Spleen (tissue), 11 donors: Measurements from ENCODE around the gene RALGAPA1. TPM values are rescaled to one million over a fixed set of nuclear protein-coding genes. Genes with fewer than 3 reads are reported as not detected.

Experiments
- DNase-seq: peaks from one replicate; pipeline ENCODE4 v3.0.0-alpha.2; 2020
- H3K27ac ChIP-seq, 8 donors: fragments of 200-600 bp; sonication (generic) in 7 of 8; 1 replicate in 4 of 8; 2 replicates in 4 of 8; pipeline versions ENCODE4 v1.5.0 to v1.8.0; 2016 to 2021; ENCODE audit warnings: inconsistent platforms in 4 of 8, mild to moderate bottlenecking in 4 of 8, moderate library complexity in 1 of 8
- H3K27me3 ChIP-seq, 7 donors: fragments of 200-600 bp; sonication (generic) in 6 of 7; replicated peaks in 1 of 7; 1 replicate in 4 of 7; 2 replicates in 3 of 7; pipeline versions ENCODE4 v1.5.0 to v1.8.0; 2016 to 2021; ENCODE audit warnings: inconsistent platforms in 3 of 7, mild to moderate bottlenecking in 1 of 7
- H3K36me3 ChIP-seq, 6 donors: fragments of 200-600 bp; sonication (generic) in 5 of 6; 1 replicate in 4 of 6; 2 replicates in 2 of 6; pipeline versions ENCODE4 v1.5.0 to v1.8.0; 2016 to 2021; ENCODE audit warnings: inconsistent platforms in 2 of 6
- H3K4me1 ChIP-seq, 6 donors: fragments of 200-600 bp; sonication (generic) in 5 of 6; 1 replicate in 3 of 6; 2 replicates in 3 of 6; pipeline versions ENCODE4 v1.5.0 to v1.8.0; 2016 to 2021; ENCODE audit warnings: inconsistent platforms in 3 of 6
- H3K4me3 ChIP-seq, 8 donors: fragments of 200-600 bp; sonication (generic) in 7 of 8; 1 replicate in 4 of 8; 2 replicates in 4 of 8; pipeline versions ENCODE4 v1.5.0 to v1.8.0; 2016 to 2021; ENCODE audit warnings: inconsistent platforms in 4 of 8, mild to moderate bottlenecking in 4 of 8, moderate library complexity in 2 of 8
- H3K9me3 ChIP-seq, 8 donors: fragments of 200-600 bp; sonication (generic) in 7 of 8; 1 replicate in 4 of 8; 2 replicates in 4 of 8; pipeline versions ENCODE4 v1.5.0 to v1.8.0; 2016 to 2021; ENCODE audit warnings: inconsistent platforms in 4 of 8
- CTCF ChIP-seq, 11 experiments: fragments of 200-600 bp in 7 of 11; fragments of 450-650 bp in 4 of 11; sonication (generic) in 4 of 11; IDR thresholded peaks in 8 of 11; conservative IDR thresholded peaks in 3 of 11; 1 replicate in 7 of 11; 2 replicates in 4 of 11; pipeline versions ENCODE4 v1.4.0 to v1.8.0; 2016 to 2021; ENCODE audit warnings: antibody characterized with exemption in 11 of 11, inconsistent platforms in 4 of 11, mild to moderate bottlenecking in 1 of 11
- POLR2A ChIP-seq, 3 donors: fragments of 450-650 bp; IDR thresholded peaks; one replicate each; pipeline ENCODE4 v1.5.1; 2017; ENCODE audit warnings: antibody characterized with exemption in 3 of 3, mild to moderate bottlenecking in 1 of 3
- POLR2AphosphoS5 ChIP-seq, 3 donors: sonication (generic); formaldehyde crosslinking; IDR thresholded peaks; one replicate each; pipeline ENCODE4 v1.5.1; 2017; ENCODE audit warnings: antibody characterized with exemption in 3 of 3
- intact Hi-C: fragments of 100-400 bp; cut with DNase I; formaldehyde crosslinking; loops from one replicate; pipeline ENCODE4 v1.15.0; 2023; ENCODE audit warnings: low total_unique reads
- polyA plus RNA-seq, 3 donors: library from polyadenylated mRNA; stranded (reverse); fragments of 200-250 nt; gene quantifications; one replicate each; pipeline ENCODE4 v1.2.1, GENCODE V29; 2013
- small RNA-seq, 4 donors: library from RNA; depleted of rRNA; stranded (forward); fragments of <200 nt; gene quantifications; one replicate each; pipeline ENCODE3, GENCODE V24; 2016
- total RNA-seq, 7 donors: library from RNA; depleted of rRNA in 3 of 7; stranded (reverse); fragments of >200 nt in 3 of 7; fragmentation: NEBNext Ultra II Directional in 4 of 7; extraction: Animal tissue kit (Norgen Biotek cat#: 25700) in 4 of 7; gene quantifications; one replicate each; pipeline versions ENCODE4 v1.1.0 to v1.2.1, GENCODE V29; 2016 to 2021
- donor health status: healthy with polysubstance abuse.
- donor health status: DM: no; HTN: no; CAD: no; lungs with moderate emphysema.
- donor health status: DM: no; HTN: no; CAD: no.
- donor health status: Bipolar disorder and iron deficiency.
- donor health status: healthy.
- donor health status: DM: no; HTN: no; CAD: no.
- donor health status: DM: yes; HTN: yes; CAD: no.

RALGAPA1 gene
- total and polyA plus RNA-seq, 10 donors, result 9.7 to 76.0 (median 52.2) TPM

GRCh38 chr14:35495278-35495677 is 313.8 kb downstream of the RALGAPA1 start:
- peaks cover 0 to 43% (median 26%) of the 10 kb centered on the region in 8 donors for H3K9me3 ChIP-seq
- H3K27ac ChIP-seq, result no peak overlapping the region
- no peak for TF ChIP-seq CTCF (IDR thresholded peaks at IDR 0.05 in 8 of 11, conservative IDR thresholded peaks at IDR 0.05 in 3 of 11)
- H3K4me1 ChIP-seq, result no peaks in the 10 kb centered on the region
- no peak for DNase-seq
- peaks cover 0 to 7% (median 0%) of the 10 kb centered on the region in 7 donors for H3K27me3 ChIP-seq
- intact Hi-C loops, result no loop called here
- no peaks in the 10 kb centered on the region for H3K36me3 ChIP-seq
- H3K4me3 ChIP-seq, result no peak overlapping the region

GRCh38 chr14:35492569-35493014 is 316.5 kb downstream of the RALGAPA1 start:
- no peak overlapping the region for H3K4me3 ChIP-seq
- H3K36me3 ChIP-seq, result no peaks in the 10 kb centered on the region
- H3K27ac ChIP-seq, result no peak overlapping the region
- TF ChIP-seq CTCF (IDR thresholded peaks at IDR 0.05 in 8 of 11, conservative IDR thresholded peaks at IDR 0.05 in 3 of 11), result no peak
- no peak for TF ChIP-seq POLR2A (IDR thresholded peaks at IDR 0.05)
- no peak for TF ChIP-seq POLR2AphosphoS5 (IDR thresholded peaks at IDR 0.05)
- intact Hi-C loops, result no loop called here
- DNase-seq, result no peak
- H3K27me3 ChIP-seq, result peaks cover 0 to 7% (median 0%) of the 10 kb centered on the region in 7 donors
- H3K4me1 ChIP-seq, result no peaks in the 10 kb centered on the region
- H3K9me3 ChIP-seq, result peaks cover 0 to 41% (median 25%) of the 10 kb centered on the region in 8 donors

Small RNA genes within 50 kb of the gene (small RNA-seq; reads per million reads assigned to genes)
- 0 reads per million in 4 donors for gene RF00322

Other genes starting within 250 kb of the RALGAPA1 start
- 1 to 10 TPM; 3.8 to 8.0 (median 6.3) TPM for gene BRMS1L, start 17.0 kb upstream of the RALGAPA1 start, total RNA-seq
- gene BRMS1L, start 17.0 kb upstream of the RALGAPA1 start, polyA plus RNA-seq, result 1 to 10 TPM; 1.9 to 5.6 (median 2.6) TPM